ENCODE data around the gene RAVER2. TPM values are rescaled to one million over a fixed set of nuclear protein-coding genes. Genes with fewer than 3 reads are reported as not detected.
"Not testable (repeated sequence)": the region's sequence is repeated elsewhere in the genome, so short reads cannot be mapped to it uniquely, and the experiment has no call there.

The RAVER2 gene
- total RNA-seq, 1 experiment from 2014 or later = 12.7 TPM

DNA sequence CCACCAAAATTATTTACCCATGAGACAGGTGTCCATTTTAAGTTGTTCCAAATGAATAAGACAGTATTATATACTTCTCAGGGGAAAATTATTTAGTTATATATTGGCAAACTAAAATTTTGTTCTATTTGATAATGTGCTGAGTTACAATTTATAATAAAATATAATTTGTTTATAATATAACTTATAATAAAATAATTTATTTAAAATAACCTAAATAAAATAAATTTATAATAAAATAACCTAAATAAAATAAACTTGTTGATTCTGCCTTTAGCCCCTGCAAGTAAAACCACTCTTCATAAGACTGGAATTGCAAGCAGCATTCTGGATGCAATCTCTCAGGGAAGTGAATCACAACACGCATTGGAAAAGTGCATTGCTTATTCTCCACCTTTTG is 69.6 kb downstream of the RAVER2 start:
- DNase-seq (ENCODE audit: low spot score) = no peak

DNA sequence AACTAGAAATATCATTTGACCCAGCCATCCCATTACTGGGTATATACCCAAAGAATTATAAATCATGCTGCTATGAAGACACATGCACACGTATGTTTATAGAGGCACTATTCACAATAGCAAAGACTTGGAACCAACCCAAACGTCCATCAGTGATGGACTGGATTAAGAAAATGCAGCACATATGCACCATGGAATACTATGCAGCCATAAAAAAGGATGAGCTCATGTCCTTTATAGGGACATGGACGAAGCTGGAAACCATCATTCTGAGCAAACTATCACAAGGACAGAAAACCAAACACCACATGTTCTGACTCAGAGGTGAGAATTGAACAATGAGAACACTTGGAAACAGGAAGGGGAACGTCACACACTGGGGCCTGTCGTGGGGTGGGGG is 72.5 kb downstream of the RAVER2 start:
- not testable (repeated sequence) for DNase-seq (ENCODE audit: low spot score)

DNA sequence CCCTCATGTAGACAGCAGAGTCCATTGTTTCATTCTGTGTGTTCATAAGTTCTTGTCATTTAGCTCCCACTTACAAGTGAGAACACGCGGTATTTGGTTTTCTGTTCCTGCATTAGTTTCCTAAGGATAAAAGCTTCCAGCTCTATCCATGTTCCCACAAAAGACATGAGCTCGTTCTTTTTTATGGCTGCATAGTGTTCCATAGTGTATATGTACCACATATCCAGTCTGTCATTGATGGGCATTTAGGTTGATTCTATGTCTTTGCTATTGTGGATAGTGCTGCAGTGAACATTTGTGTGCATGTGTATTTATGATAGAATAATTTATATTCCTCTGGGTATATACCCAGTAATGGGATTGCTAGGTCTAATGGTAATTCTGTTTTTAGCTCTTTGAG is 75.7 kb downstream of the RAVER2 start:
- DNase-seq (ENCODE audit: low spot score) = not testable (repeated sequence)

DNA sequence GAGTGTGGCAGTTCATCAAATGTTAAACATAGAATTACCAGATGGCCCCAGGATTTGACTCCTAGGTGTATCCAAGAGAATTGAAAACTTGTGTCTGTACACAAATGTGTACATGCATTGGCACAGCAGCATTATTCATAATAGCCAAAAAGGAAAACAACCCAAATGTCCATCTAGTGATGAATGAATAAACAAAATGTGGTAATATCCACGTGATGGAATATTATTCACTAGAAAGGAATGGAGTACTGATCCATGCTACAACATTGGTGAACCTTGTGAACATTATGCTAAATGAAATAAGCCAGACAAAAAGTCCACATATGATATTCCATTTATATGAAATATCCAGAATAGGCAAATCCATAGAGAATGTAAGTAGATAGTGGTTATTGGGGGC is 77.7 kb downstream of the RAVER2 start:
- no peak for DNase-seq (ENCODE audit: low spot score)

DNA sequence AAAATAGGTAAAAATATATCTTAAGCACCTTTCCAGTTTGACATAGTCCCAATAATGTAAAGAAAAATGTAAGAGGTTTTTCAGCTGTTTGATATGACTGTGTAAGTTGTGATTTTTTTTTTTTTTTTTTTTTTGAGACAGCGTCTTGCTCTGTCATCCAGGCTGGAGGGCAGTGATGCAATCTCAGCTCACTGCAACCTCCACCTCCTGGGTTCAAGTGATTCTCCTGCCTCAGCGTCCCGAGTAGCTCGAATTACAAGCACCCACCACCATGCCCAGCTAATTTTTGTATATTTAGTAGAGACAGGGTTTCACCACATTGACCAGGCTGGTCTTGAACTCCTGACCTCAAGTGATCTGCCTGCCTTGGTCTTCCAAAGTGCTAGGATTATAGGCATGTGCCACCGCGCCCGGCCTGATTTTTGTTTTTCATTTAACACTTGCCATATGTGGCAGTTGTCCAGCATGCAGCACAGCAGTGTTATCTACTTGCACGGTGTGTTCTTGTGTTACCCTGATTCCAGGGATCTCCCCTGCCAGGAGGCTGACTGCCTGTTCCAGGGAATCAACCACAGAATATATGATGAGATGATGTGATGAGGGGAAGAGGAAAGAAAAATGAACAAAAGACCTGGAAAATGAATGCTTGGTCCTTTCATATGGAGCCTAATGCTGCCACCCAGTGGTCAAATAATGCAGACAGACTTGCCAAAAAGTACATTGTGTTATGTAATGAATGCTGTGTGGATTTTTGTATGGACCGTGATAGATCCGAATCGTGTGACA is 79.0 kb downstream of the RAVER2 start:
- peak; percentile 85 for DNase-seq (ENCODE audit: low spot score)

DNA sequence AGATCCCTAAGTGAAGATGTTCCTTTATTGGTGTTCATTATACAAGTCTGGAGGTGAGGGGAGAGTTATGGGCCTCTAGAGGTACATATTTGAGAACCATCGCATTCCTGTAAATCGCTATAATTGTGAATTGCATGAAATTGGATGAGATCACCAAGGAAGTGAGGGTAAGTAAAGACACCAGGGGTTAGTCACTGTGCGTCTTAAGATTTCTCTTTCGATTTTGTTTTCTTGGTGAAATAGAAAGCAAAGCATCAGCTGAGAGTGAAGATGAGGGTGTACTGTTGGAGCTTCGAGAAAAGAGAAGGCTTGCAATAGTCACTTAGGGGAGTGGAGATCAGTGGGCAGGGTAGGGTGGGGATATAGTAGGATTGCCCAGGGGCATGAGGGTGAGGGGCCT is 82.1 kb downstream of the RAVER2 start:
- no peak for DNase-seq (ENCODE audit: low spot score)

DNA sequence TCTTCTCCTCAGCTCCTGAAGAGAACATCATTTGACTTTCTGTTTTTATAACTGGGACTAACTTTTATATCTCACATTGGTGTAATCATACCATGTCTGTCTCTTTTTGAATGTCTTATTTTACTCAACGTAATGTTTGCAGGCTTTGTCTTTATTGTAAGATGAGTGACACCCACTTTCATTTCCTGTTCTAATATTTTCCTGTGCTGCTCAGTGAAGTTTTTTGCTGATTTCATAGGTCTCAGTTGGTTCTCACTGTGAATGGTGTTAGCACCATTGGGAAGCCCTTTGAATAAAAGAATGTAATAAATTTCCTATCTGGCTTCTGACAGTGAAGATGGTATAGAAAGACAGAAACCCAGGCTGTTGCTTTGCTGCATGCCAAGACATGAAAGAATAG is 84.0 kb downstream of the RAVER2 start:
- no peak for DNase-seq (ENCODE audit: low spot score)

DNA sequence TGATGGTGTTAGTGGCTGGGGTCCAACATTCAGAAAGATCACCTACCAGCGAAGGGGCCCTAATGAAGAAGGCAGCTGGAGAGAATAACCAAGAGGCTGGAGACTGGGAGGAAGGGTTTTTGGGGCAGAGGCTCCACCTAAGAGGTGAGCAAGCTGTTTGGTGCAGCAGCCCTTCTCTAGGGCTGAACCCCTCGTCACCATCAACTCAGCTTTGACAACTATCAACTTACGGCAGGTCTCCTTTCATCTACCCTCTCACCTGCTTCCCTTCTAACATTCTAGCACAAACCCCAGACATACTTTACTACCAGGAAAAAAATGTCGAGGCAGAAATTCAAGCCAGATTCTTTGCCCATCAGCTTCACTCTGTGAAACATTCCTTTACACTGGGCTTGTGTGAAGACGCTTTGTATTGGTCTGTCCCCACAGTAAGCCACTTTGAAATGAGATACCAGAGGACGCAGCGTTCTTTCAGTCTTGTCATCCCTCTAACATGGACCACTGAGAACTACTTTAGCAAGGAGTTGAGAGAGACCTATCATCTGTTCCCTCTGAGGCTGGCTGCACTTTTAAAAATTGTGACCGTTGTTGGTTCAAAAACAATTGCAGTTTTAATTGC is 84.6 kb downstream of the RAVER2 start:
- DNase-seq (ENCODE audit: low spot score) = no peak

DNA sequence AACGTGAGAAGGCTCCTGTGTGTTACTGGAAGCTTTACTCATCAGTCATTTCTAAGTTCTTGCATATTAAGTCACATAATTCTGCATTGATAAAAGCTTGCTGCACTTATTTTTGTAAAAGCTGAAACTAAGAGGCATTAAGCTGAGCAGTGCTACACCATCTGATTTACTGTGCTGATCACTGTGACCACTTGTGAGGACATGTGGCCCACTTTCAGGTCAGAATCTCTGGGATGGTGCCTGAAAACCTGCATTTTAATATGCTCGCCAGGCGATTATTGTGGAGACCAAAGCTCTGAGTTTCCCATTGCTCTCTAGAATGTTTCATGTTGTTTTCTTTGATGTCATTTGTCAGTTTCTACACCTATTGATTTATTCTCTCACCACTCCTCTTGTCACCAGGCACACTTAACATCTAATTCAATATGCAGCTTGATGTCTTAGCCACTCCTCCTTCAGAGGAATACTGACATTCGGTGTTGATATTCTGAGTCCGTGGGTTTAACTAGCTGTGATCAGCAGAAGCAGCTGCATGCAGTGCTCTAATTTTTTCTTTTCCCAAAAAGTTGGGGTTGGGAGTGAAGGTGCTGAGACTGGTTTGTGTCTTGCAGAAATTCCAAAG is 85.3 kb downstream of the RAVER2 start:
- DNase-seq (ENCODE audit: low spot score) = no peak

DNA sequence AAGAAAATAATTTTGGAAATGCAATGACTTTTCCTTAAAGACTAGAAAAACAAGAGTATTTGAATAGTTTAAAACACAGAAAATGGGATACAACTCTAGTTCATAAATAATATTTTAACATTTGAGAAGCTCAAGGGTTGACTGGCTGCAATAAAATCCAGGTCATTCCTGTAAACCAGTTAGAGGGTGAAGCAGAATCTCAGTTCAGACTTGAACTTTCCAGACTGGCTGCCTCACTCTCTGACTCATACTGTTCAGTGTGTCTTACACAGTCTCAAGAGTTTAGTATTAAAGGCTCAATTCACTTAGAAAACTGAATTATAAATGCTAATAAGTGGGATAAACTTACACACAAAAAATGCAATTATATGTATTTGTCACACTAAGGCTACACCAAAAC is 89.9 kb downstream of the RAVER2 start:
- no peak for DNase-seq (ENCODE audit: low spot score)

DNA sequence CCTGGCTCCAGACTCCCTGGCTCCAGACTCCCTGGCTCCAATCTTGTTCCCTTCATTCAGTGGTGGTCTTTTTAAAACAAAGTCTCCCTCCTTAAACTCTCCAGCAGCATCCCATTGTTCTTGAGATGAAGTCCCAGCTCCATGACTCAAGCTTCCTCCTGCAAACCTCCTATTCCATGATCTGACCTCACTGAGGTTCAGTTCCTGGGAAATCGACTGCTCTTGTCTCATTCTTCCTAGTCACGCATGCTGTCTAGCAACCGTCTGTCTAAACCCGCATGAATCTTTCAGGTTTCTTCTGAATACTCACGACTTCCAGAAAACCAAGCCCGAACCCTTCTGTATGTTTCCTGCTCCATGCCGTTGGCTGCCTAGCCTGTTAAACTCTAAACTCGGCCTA is 91.9 kb downstream of the RAVER2 start:
- no peak for DNase-seq (ENCODE audit: low spot score)

DNA sequence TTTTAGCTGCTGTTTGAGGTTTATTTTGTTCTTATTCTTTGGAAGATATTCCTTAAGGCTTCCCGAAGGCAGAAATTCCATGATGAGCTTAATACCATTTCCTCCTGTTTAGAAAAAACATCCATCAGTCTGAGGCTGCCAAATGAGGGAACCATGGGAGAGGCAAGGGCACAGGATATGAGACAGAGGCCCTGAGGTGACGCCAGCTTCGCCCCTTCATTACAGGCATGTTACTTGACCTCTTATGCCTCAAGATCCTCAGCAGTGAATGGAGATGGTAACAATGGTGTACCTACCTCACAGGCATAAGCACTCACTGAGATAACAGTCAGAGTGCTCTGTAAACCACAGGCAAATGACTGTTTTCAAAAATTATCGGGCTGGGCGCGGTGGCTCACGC is 93.6 kb downstream of the RAVER2 start:
- no peak for DNase-seq (ENCODE audit: low spot score)

DNA sequence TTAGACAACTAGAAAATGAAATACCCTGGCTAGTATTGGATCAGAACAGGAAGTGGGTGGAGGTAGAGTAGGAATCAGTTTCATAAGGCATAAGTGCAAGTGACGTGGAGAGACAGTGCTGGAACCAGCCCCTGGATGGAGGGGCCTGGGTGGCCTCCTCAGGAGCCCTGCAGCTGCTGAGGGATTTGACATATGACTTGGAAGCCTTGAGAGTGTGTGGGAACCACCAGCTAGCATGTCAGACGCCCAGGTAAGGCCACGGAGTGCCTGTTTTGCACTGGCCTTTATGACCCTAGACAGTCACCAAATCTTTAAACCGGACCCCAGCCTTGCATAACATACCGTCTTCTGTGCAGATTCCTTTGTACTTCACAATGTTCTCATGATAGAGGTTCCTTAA is 94.4 kb downstream of the RAVER2 start:
- DNase-seq (ENCODE audit: low spot score) = no peak

DNA sequence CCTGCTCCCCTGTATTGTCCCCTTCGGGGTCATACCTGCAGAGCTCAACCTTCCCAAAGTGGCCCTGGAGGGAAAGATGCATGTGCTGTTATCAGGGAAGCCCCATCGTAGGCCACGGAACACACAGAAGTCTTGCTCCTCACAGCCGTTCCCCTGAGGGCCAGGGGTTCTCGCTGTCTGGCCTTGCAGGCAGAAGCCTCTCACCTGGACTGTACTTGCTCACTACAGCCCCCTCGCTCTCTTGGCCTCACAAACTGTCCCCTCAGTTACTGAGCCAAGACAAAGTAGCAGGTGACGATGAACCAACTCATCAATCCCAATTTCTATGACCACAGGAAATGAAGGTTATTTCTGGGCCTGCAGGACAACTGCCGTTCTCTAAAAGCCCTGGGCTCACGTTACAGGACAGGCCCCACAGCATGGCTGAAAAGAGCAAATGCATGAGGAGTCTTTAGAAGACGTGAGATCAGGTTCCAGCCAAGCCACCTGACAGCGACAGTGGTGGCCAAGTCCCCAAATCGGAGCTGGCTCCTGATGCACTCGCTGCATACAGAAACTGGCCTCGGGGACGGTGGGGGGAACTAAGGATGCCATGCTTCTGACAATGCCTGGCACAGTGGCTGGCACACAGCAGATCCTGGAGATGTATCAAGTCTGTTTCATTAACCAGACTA is 95.0 kb downstream of the RAVER2 start:
- DNase-seq (ENCODE audit: low spot score) = no peak

DNA sequence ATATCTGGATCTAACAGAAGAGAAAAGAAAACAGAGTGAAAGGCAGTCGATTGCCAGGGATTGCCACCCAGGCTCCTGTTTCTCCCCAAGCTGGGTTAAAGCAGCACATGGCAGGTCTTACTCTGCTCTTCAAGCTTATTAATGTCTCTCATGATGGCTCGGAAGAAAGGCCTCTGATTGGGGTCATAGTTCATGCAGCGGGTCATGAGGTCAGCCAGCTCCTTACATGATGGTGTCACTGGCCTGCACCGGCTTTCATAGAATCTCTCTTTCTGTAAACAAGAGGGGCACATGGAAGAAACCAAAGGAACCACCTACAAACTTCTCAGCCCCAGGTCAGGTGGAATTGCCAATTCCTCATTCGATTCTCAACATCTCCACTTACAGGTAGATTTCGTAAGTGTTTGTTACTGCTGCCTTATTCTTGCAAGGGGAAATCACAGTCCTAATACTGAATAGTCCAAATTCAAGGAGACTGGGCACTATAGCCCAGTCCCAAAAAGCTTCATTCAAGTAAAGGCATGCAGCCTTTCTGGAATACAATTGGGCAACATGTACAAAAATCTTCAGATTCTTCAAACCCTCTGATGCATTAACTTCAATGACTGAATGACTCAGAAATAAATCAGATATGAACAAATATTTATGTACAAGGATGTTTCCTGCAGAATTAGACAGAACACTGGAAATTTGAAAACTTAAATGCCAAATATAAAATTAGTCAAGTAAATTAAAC is 96.6 kb downstream of the RAVER2 start:
- no peak for DNase-seq (ENCODE audit: low spot score)

DNA sequence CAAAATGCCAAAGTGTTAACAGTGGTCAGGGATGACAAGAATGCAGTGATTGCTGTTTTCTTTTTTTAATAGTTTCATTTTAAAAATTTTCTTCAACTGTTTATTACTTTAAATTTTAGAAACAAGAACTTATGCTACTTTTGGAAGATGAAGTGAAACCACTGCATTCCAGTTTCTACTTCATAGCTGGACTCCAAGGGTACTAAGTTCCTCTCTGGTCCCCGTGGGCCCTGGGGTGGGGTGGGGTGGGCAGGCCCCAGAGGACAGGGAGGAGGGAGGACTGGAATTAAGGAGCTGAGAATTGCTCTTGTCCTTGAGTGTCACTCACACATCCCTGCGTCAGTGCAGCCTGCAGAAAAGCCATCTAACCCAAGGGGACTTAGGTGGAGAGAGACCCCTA is 97.3 kb downstream of the RAVER2 start:
- DNase-seq (ENCODE audit: low spot score) = no peak

DNA sequence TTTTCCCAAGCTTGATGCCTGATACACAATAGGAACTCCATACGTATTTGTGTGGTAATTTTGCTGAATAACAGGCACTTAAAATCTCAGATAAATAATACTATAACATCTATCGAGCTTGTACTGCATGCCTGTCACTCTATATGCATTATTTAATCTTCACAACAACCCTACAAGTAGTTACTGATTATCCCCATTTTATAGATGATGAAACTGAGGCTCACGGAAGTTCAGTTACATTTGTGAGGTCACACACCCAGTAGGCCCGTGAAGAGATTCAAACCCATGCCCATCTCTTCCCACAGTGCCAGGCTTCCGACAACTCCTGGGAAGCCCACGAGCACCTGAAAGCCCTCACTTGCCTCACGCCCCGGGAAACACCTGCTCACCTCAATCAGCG is 98.8 kb downstream of the RAVER2 start:
- DNase-seq (ENCODE audit: low spot score) = no peak

DNA sequence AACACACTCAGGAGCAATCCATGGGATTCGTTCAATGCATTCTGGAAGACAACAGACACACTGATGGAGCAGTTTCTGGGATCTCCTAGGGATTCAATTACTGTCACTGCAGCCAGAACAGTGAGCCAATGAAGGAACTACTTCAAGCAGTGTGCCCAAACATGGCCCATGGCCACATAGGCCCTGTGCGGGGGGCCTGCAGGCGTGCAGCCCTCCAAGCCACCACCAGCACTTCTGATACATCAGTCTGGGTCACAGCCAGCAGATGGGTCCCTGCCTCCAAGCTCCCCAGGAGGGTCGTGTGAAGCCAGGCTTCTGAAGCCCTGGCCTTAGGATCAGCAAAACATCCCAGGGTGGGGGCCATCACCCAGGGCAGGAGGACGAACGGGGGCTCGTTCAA is 99.3 kb downstream of the RAVER2 start:
- DNase-seq (ENCODE audit: low spot score) = no peak

DNA sequence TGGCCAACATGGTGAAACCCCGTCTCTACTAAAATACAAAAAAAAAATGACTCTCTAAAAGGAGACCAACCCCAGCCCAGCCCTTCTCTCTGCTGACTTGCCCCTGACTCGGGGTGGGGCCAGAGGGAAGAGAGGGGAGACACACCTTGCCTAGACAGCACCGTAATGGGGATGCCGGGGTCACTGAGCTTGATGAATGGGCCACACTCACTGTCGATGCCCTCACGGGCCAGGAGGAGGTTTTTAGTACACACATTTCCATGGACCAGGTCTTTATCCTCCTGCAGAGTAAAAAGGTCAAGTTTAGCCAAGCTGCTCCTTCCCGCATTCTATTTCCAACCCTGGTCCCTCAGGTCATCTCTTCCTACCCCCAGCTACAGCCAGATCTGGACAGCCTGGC is 99.7 kb downstream of the RAVER2 start:
- DNase-seq (ENCODE audit: low spot score) = no peak

DNA sequence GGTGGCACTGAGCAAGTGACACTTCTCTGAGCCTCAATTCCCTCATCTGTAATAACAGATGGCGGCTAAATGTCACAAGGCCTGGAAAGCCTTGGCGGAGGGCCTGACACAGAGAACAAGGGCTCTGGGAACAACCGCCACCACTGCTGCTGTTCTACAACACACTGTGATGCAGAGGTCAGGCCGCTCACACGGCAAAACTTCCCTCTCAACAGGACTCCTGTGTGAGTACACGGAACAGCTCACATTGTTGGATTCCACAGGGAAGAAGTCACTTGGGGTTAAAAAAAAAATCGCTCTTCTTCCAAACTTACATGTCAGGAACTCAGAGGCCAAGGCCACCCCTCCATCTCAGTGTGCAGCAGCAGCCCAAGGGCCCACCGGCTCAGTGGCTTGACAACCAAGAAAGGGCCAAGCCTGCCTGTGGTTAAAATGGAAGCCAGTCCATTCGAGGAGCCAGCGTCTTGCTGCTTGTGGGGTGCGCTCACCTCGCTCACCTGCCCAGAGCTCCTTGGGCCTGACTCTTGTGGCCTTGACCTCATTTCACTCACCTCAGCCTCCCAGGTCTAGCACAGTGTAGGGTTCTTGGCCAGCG is 101.1 kb downstream of the RAVER2 start:
- DNase-seq (ENCODE audit: low spot score) = no peak
